H9 (cell line): ENCODE results near the gene UBE2Q2. TPM values are rescaled to one million over a fixed set of nuclear protein-coding genes. Genes with fewer than 3 reads are reported as not detected.

Experiments used
- DNase-seq: peaks from one replicate; pipeline ENCODE4 v3.0.0-alpha.2; 2017
- H2AFZ ChIP-seq: one replicate; pipeline ENCODE4 v1.6.1; 2013; ENCODE audit warnings: mild to moderate bottlenecking, low read length, control low read depth, moderate library complexity
- H2AK5ac ChIP-seq: 2 replicates; pipeline ENCODE4 v1.6.1; 2013; ENCODE audit warnings: low read length, control low read depth, mixed read lengths; ENCODE audit not compliant: insufficient read length
- H2BK120ac ChIP-seq: one replicate; pipeline ENCODE4 v1.6.1; 2013; ENCODE audit warnings: low read depth, mild to moderate bottlenecking, low read length, control low read depth, inconsistent platforms; ENCODE audit not compliant: poor library complexity, severe bottlenecking
- H2BK12ac ChIP-seq: 2 replicates; pipeline ENCODE4 v1.6.1; 2013; ENCODE audit warnings: low read length, control low read depth, mixed read lengths, low read depth; ENCODE audit not compliant: insufficient read length
- H2BK15ac ChIP-seq: 2 replicates; pipeline ENCODE4 v1.6.1; 2013; ENCODE audit warnings: low read depth, low read length, control low read depth
- H2BK20ac ChIP-seq: one replicate; pipeline ENCODE4 v1.6.1; 2013; ENCODE audit warnings: low read depth, mild to moderate bottlenecking, low read length, control low read depth, inconsistent platforms; ENCODE audit not compliant: poor library complexity, severe bottlenecking
- H2BK5ac ChIP-seq: 2 replicates; pipeline ENCODE4 v1.6.1; 2013; ENCODE audit warnings: low read length, control low read depth, mixed read lengths; ENCODE audit not compliant: insufficient read length
- H3K14ac ChIP-seq: 2 replicates; pipeline ENCODE4 v1.6.1; 2013; ENCODE audit warnings: low read length, control low read depth; ENCODE audit not compliant: insufficient read depth
- H3K18ac ChIP-seq: 2 replicates; pipeline ENCODE4 v1.6.1; 2013; ENCODE audit warnings: low read depth, mild to moderate bottlenecking, mixed read lengths, low read length, control low read depth; ENCODE audit not compliant: insufficient read length
- H3K23ac ChIP-seq: 2 replicates; pipeline ENCODE4 v1.6.1; 2013; ENCODE audit warnings: low read length, control low read depth, mixed read lengths, low read depth; ENCODE audit not compliant: insufficient read length
- H3K23me2 ChIP-seq: 2 replicates; pipeline ENCODE4 v1.6.1; 2013; ENCODE audit warnings: low read depth, mild to moderate bottlenecking, mixed read lengths, low read length, control low read depth; ENCODE audit not compliant: insufficient read length, poor library complexity, severe bottlenecking
- H3K27ac ChIP-seq: 2 replicates; pipeline ENCODE4 v1.5.1; 2013; ENCODE audit warnings: low read length, control low read depth, mixed read lengths, low read depth; ENCODE audit not compliant: insufficient read length
- H3K27me3 ChIP-seq: 2 replicates; pipeline ENCODE4 v1.6.1; 2013; ENCODE audit warnings: low read length, control low read depth, inconsistent platforms; ENCODE audit not compliant: insufficient read depth
- H3K4ac ChIP-seq: 2 replicates; pipeline ENCODE4 v1.6.1; 2013; ENCODE audit warnings: low read depth, mild to moderate bottlenecking, control low read depth, inconsistent platforms, low read length, moderate library complexity
- H3K4me1 ChIP-seq: 2 replicates; pipeline ENCODE4 v1.6.1; 2013; ENCODE audit warnings: low read length, control low read depth, inconsistent platforms; ENCODE audit not compliant: insufficient read depth
- H3K4me2 ChIP-seq: 2 replicates; pipeline ENCODE4 v1.6.1; 2013; ENCODE audit warnings: low read length, control low read depth, mixed read lengths; ENCODE audit not compliant: insufficient read length, insufficient read depth
- H3K56ac ChIP-seq: 2 replicates; pipeline ENCODE4 v1.6.1; 2013; ENCODE audit warnings: low read depth, mild to moderate bottlenecking, mixed read lengths, low read length, control low read depth; ENCODE audit not compliant: insufficient read length
- H3K79me1 ChIP-seq: 2 replicates; pipeline ENCODE4 v1.6.1; 2013; ENCODE audit warnings: low read depth, mild to moderate bottlenecking, moderate library complexity, low read length, control low read depth, inconsistent platforms; ENCODE audit not compliant: insufficient read depth, poor library complexity, severe bottlenecking
- H3K79me2 ChIP-seq: 2 replicates; pipeline ENCODE4 v1.6.1; 2013; ENCODE audit warnings: low read length, control low read depth, inconsistent platforms; ENCODE audit not compliant: insufficient read depth
- H3K9ac ChIP-seq: 2 replicates; pipeline ENCODE4 v1.6.1; 2013; ENCODE audit warnings: low read length, control low read depth, mixed read lengths; ENCODE audit not compliant: insufficient read length; ENCODE audit errors: extremely low read depth
- H3K9me3 ChIP-seq: one replicate; pipeline ENCODE4 v1.6.1; 2013; ENCODE audit warnings: low read depth, low read length, inconsistent platforms; ENCODE audit not compliant: control insufficient read depth
- H3T11ph ChIP-seq: one replicate; pipeline ENCODE4 v1.6.1; 2013; ENCODE audit warnings: mild to moderate bottlenecking, low read length, control low read depth, inconsistent platforms
- H4K20me1 ChIP-seq: one replicate; pipeline ENCODE4 v1.6.1; 2013; ENCODE audit not compliant: control insufficient read depth, insufficient read length, insufficient read depth
- H4K5ac ChIP-seq: 2 replicates; pipeline ENCODE4 v1.6.1; 2013; ENCODE audit warnings: low read depth, mild to moderate bottlenecking, mixed read lengths, low read length, control low read depth; ENCODE audit not compliant: insufficient read length
- H4K8ac ChIP-seq: replicated peaks from 2 replicates; pipeline ENCODE4 v1.6.1; 2013; ENCODE audit warnings: low read length, control low read depth, mixed read lengths, low read depth; ENCODE audit not compliant: insufficient read length
- H4K91ac ChIP-seq: 2 replicates; pipeline ENCODE4 v1.6.1; 2013; ENCODE audit warnings: low read depth, mild to moderate bottlenecking, moderate library complexity, mixed read lengths, low read length, control low read depth; ENCODE audit not compliant: insufficient read length
- H3K27ac Mint-ChIP-seq, 3 experiments: 2 replicates in 2 of 3; 3 replicates in 1 of 3; pipeline ENCODE4 v1.8.0; 2020 to 2021; ENCODE audit warnings: mixed read lengths in 3 of 3, mild to moderate bottlenecking in 1 of 3, moderate library complexity in 1 of 3
- H3K27me3 Mint-ChIP-seq: 2 replicates; pipeline ENCODE4 v1.8.0; 2021; ENCODE audit warnings: low read depth, mild to moderate bottlenecking, moderate library complexity, mixed read lengths
- H3K36me3 Mint-ChIP-seq, 3 experiments: 2 replicates in 2 of 3; 3 replicates in 1 of 3; pipeline ENCODE4 v1.8.0; 2020 to 2021; ENCODE audit warnings: low read depth in 3 of 3, mixed read lengths in 3 of 3; ENCODE audit not compliant: insufficient read depth in 1 of 3
- H3K4me1 Mint-ChIP-seq, 2 experiments: 2 replicates each; pipeline ENCODE4 v1.8.0; 2020; ENCODE audit warnings: mixed read lengths in 2 of 2
- H3K4me3 Mint-ChIP-seq, 2 experiments: 2 replicates in 1 of 2; 3 replicates in 1 of 2; pipeline ENCODE4 v1.8.0; 2020 to 2021; ENCODE audit warnings: mild to moderate bottlenecking in 2 of 2, mixed read lengths in 2 of 2, moderate library complexity in 1 of 2
- H3K9me3 Mint-ChIP-seq, 2 experiments: 2 replicates in 1 of 2; 3 replicates in 1 of 2; pipeline ENCODE4 v1.8.0; 2020; ENCODE audit warnings: mild to moderate bottlenecking in 2 of 2, mixed read lengths in 2 of 2, moderate library complexity in 1 of 2
- CTCF ChIP-seq: fragments of 200-600 bp; sonication (generic); conservative IDR thresholded peaks from 3 replicates; pipeline ENCODE4 v1.8.0; 2021; ENCODE audit warnings: antibody characterized with exemption, mild to moderate bottlenecking
- WGBS: extraction: QIAGEN DNeasy Blood & Tissue Kit; methylation state at CpG from one replicate; pipeline ENCODE4 v1.1.7; 2013; ENCODE audit warnings: missing lambda C conversion rate, low lambda C conversion rate, mixed read lengths; ENCODE audit not compliant: insufficient read length; ENCODE audit errors: extremely low coverage; 5-methylcytosine and 5-hydroxymethylcytosine counted together
- total RNA-seq: library from RNA; stranded (reverse); gene quantifications from 2 replicates; pipeline ENCODE4 v1.2.1, GENCODE V29; 2021

The UBE2Q2 gene
- total RNA-seq, 1 experiment from 2014 or later = 29.6 TPM

GRCh38 chr15:75926931-75927330 is 83.7 kb downstream of the UBE2Q2 start:
- peaks cover 3% of the 10 kb centered on the region; the same call in 1 of the 2 replicates for H3K79me2 ChIP-seq
- H3K27ac Mint-ChIP-seq = peak overlapping the region in 2 of 3 experiments; percentile 35 to 38; a peak in 5 of 7 replicates
- no peak overlapping the region for H4K5ac ChIP-seq

More at GRCh38 chr15:75926931-75927330, 83.7 kb downstream of the UBE2Q2 start:
- H3K4ac ChIP-seq = no peak overlapping the region
- no peaks in the 10 kb centered on the region for H3K27me3 Mint-ChIP-seq
- no peak overlapping the region for H3T11ph ChIP-seq
- no peak overlapping the region for H2BK15ac ChIP-seq
- H3K36me3 Mint-ChIP-seq = peaks cover 6 to 47% (median 26%) of the 10 kb centered on the region in 3 experiments; a peak in 6 of 7 replicates
- no peak overlapping the region for H4K91ac ChIP-seq
- no peak overlapping the region for H3K56ac ChIP-seq
- H3K27ac ChIP-seq = no peak overlapping the region
- H4K8ac ChIP-seq = no peak overlapping the region
- no peaks in the 10 kb centered on the region for H4K20me1 ChIP-seq
- peaks cover 10% of the 10 kb centered on the region for H3K4me1 ChIP-seq
- peaks cover 26 to 33% of the 10 kb centered on the region in 2 experiments for H3K4me1 Mint-ChIP-seq
- no peak overlapping the region for H3K9ac ChIP-seq
- H3K79me1 ChIP-seq = peaks cover 4% of the 10 kb centered on the region
- no peak overlapping the region for H2BK20ac ChIP-seq
- H3K23me2 ChIP-seq = no peaks in the 10 kb centered on the region
- no peaks in the 10 kb centered on the region for H3K9me3 Mint-ChIP-seq
- H3K4me2 ChIP-seq = no peak overlapping the region
- no peak overlapping the region for H2BK5ac ChIP-seq
- no peak overlapping the region for H3K18ac ChIP-seq
- no peak for DNase-seq
- H2AK5ac ChIP-seq = no peak overlapping the region
- no peaks in the 10 kb centered on the region for H3K9me3 ChIP-seq
- H3K4me3 Mint-ChIP-seq = no peak overlapping the region
- no peak overlapping the region for H2AFZ ChIP-seq
- H2BK120ac ChIP-seq = no peak overlapping the region
- H3K14ac ChIP-seq = no peak overlapping the region
- H3K27me3 ChIP-seq = no peaks in the 10 kb centered on the region
- WGBS = no CpG with 5 or more reads among the region's 3 CpGs
- no peak overlapping the region for H3K23ac ChIP-seq
- H2BK12ac ChIP-seq = no peak overlapping the region
- TF ChIP-seq CTCF = no peak
